Measurements from ENCODE around the gene LYPD3. TPM values are rescaled to one million over a fixed set of nuclear protein-coding genes. Genes with fewer than 3 reads are reported as not detected.
A peak's percentile ranks its signal among the peaks of the same experiment; 100 is the strongest.

The LYPD3 gene
- total RNA-seq, 2 experiments from 2014 or later: not detected

GRCh38 chr19:43474986-43475705, 9.7 kb upstream of the LYPD3 start:
- DNase-seq (ENCODE audit: low spot score): peak; percentile 17
- no peaks in the 10 kb centered on the region for H3K9me3 ChIP-seq (ENCODE audit: low read length)
- peak overlapping the region; percentile 14; the same call in 1 of the 2 replicates for H3K4me2 ChIP-seq (ENCODE audit: low read length)
- intact Hi-C loops (cut with micrococcal nuclease; ENCODE audit: unreplicated experiment): no loop called here
- POLR2A ChIA-PET: interaction anchor here (1.2 kb wide), 1 partner anchor 53 kb away, joined by 3 read pairs; no protein-coding TSS in a partner anchor
- no peaks in the 10 kb centered on the region for H3K36me3 ChIP-seq (ENCODE audit: insufficient read depth, low read length)
- no TSS peak for BruUV-seq (replicated peaks)
- no peak overlapping the region for H3K27ac ChIP-seq (ENCODE audit: low read depth, low read length, poor library complexity, severe bottlenecking)
- CTCF ChIA-PET (ENCODE audit: unreplicated experiment): no interaction called here
- no peak overlapping the region for H2AFZ ChIP-seq (ENCODE audit: low read length)
- H4K20me1 ChIP-seq (ENCODE audit: insufficient read depth, low read length): no peaks in the 10 kb centered on the region
- H3K4me3 ChIP-seq (ENCODE audit: low read depth, low read length, poor library complexity, severe bottlenecking): no peak overlapping the region
- no peaks in the 10 kb centered on the region for H3K79me2 ChIP-seq (ENCODE audit: insufficient read depth, low read depth, low read length)
- TF ChIP-seq CTCF (conservative IDR thresholded peaks at IDR 0.05; ENCODE audit: low read length) (no peak), EZH2phosphoT487 (IDR thresholded peaks at IDR 0.05; ENCODE audit: borderline replicate concordance, low read depth, low read length) (no peak)
- no peaks in the 10 kb centered on the region for H3K4me1 ChIP-seq (ENCODE audit: insufficient read depth, low read length, poor library complexity, severe bottlenecking)
- H3K9me2 ChIP-seq (ENCODE audit: insufficient read depth, low read length): no peaks in the 10 kb centered on the region

- no peak for DNase-seq (ENCODE audit: low spot score)
- no peaks in the 10 kb centered on the region for H4K20me1 ChIP-seq (ENCODE audit: insufficient read depth, low read length)
- H2AFZ ChIP-seq (ENCODE audit: low read length): no peak overlapping the region
- no peaks in the 10 kb centered on the region for H3K9me3 ChIP-seq (ENCODE audit: low read length)
- H3K4me3 ChIP-seq (ENCODE audit: low read depth, low read length, poor library complexity, severe bottlenecking): no peak overlapping the region
- CTCF ChIA-PET (ENCODE audit: unreplicated experiment): no interaction called here
- no peak overlapping the region for H3K27ac ChIP-seq (ENCODE audit: low read depth, low read length, poor library complexity, severe bottlenecking)
- no TSS peak for BruUV-seq (replicated peaks)
- H3K4me2 ChIP-seq (ENCODE audit: low read length): no peak overlapping the region
- no peak for TF ChIP-seq EZH2phosphoT487 (IDR thresholded peaks at IDR 0.05; ENCODE audit: borderline replicate concordance, low read depth, low read length)
- TF ChIP-seq CTCF (conservative IDR thresholded peaks at IDR 0.05; ENCODE audit: low read length): no peak
- no peaks in the 10 kb centered on the region for H3K36me3 ChIP-seq (ENCODE audit: insufficient read depth, low read length)
- POLR2A ChIA-PET: interaction anchor here (1.2 kb wide), 1 partner anchor 54 kb away, joined by 3 read pairs; no protein-coding TSS in a partner anchor
- no peaks in the 10 kb centered on the region for H3K9me2 ChIP-seq (ENCODE audit: insufficient read depth, low read length)
- H3K79me2 ChIP-seq (ENCODE audit: insufficient read depth, low read depth, low read length): no peaks in the 10 kb centered on the region
- H3K4me1 ChIP-seq (ENCODE audit: insufficient read depth, low read length, poor library complexity, severe bottlenecking): no peaks in the 10 kb centered on the region
- intact Hi-C loops (cut with micrococcal nuclease; ENCODE audit: unreplicated experiment): no loop called here
Observed at GRCh38 chr19:43474487-43474886, 9.1 kb upstream of the LYPD3 start.

GRCh38 chr19:43471091-43471490, 5.7 kb upstream of the LYPD3 start:
- no peak overlapping the region for H2AFZ ChIP-seq (ENCODE audit: low read length)
- H3K79me2 ChIP-seq (ENCODE audit: insufficient read depth, low read depth, low read length): no peaks in the 10 kb centered on the region
- peaks cover 4% of the 10 kb centered on the region for H3K4me1 ChIP-seq (ENCODE audit: insufficient read depth, low read length, poor library complexity, severe bottlenecking)
- H3K9me3 ChIP-seq (ENCODE audit: low read length): no peaks in the 10 kb centered on the region
- H3K27ac ChIP-seq (ENCODE audit: low read depth, low read length, poor library complexity, severe bottlenecking): no peak overlapping the region
- no peak for DNase-seq (ENCODE audit: low spot score)
- H3K4me2 ChIP-seq (ENCODE audit: low read length): no peak overlapping the region
- CTCF ChIA-PET (ENCODE audit: unreplicated experiment): no interaction called here
- no peak for TF ChIP-seq CTCF (conservative IDR thresholded peaks at IDR 0.05; ENCODE audit: low read length)
- no peak for TF ChIP-seq EZH2phosphoT487 (IDR thresholded peaks at IDR 0.05; ENCODE audit: borderline replicate concordance, low read depth, low read length)
- no TSS peak for BruUV-seq (replicated peaks)
- H4K20me1 ChIP-seq (ENCODE audit: insufficient read depth, low read length): no peaks in the 10 kb centered on the region
- no peak overlapping the region for H3K4me3 ChIP-seq (ENCODE audit: low read depth, low read length, poor library complexity, severe bottlenecking)
- POLR2A ChIA-PET: no interaction called here
- H3K36me3 ChIP-seq (ENCODE audit: insufficient read depth, low read length): no peaks in the 10 kb centered on the region
- no peaks in the 10 kb centered on the region for H3K9me2 ChIP-seq (ENCODE audit: insufficient read depth, low read length)
- intact Hi-C loops (cut with micrococcal nuclease; ENCODE audit: unreplicated experiment): no loop called here

All from OCI-LY7 (cell line).